ENCODE data around the gene PRM2. TPM values are rescaled to one million over a fixed set of nuclear protein-coding genes. Genes with fewer than 3 reads are reported as not detected.
"Not testable (repeated sequence)": the region's sequence is repeated elsewhere in the genome, so short reads cannot be mapped to it uniquely, and the experiment has no call there.

The PRM2 gene
- total RNA-seq, 1 donor from 2014 or later = not detected

- Histone ChIP-seq H3K4me3 (no peak overlapping the region), H3K27ac (replicated peaks) (no peak overlapping the region), H3K36me3 (no peaks in the 10 kb centered on the region), H3K4me1 (peaks cover 7% of the 10 kb centered on the region), H3K27me3 (ENCODE audit: low read depth) (no peaks in the 10 kb centered on the region), H3K9me3 (replicated peaks) (no peaks in the 10 kb centered on the region)
- intact Hi-C loops (cut with micrococcal nuclease) = no loop called here
- TF ChIP-seq CTCF (IDR thresholded peaks at IDR 0.05; ENCODE audit: borderline replicate concordance) = no peak
- DNase-seq = no peak
These were observed 27.3 kb upstream of the PRM2 start for GRCh38 chr16:11303405-11304138.

GRCh38 chr16:11302977-11303376, 26.7 kb upstream of the PRM2 start:
- Histone ChIP-seq H3K4me3 (no peak overlapping the region), H3K36me3 (no peaks in the 10 kb centered on the region), H3K4me1 (peaks cover 7% of the 10 kb centered on the region), H3K9me3 (replicated peaks) (no peaks in the 10 kb centered on the region), H3K27ac (replicated peaks) (no peak overlapping the region), H3K27me3 (ENCODE audit: low read depth) (no peaks in the 10 kb centered on the region)
- no peak for DNase-seq
- intact Hi-C loops (cut with micrococcal nuclease) = no loop called here
- no peak for TF ChIP-seq CTCF (IDR thresholded peaks at IDR 0.05; ENCODE audit: borderline replicate concordance)

GRCh38 chr16:11301645-11302501, 25.6 kb upstream of the PRM2 start:
- H3K4me1 ChIP-seq = peaks cover 18% of the 10 kb centered on the region
- no peak for DNase-seq
- H3K27me3 ChIP-seq (ENCODE audit: low read depth) = no peaks in the 10 kb centered on the region
- intact Hi-C loops (cut with micrococcal nuclease) = no loop called here
- no peaks in the 10 kb centered on the region for H3K9me3 ChIP-seq (replicated peaks)
- no peak for TF ChIP-seq CTCF (IDR thresholded peaks at IDR 0.05; ENCODE audit: borderline replicate concordance)
- no peak overlapping the region for H3K27ac ChIP-seq (replicated peaks)
- H3K36me3 ChIP-seq = no peaks in the 10 kb centered on the region
- H3K4me3 ChIP-seq = no peak overlapping the region

- Histone ChIP-seq H3K4me1 (peaks cover 23% of the 10 kb centered on the region), H3K27ac (replicated peaks) (no peak overlapping the region), H3K36me3 (no peaks in the 10 kb centered on the region), H3K9me3 (replicated peaks) (no peaks in the 10 kb centered on the region), H3K27me3 (ENCODE audit: low read depth) (no peaks in the 10 kb centered on the region), H3K4me3 (no peak overlapping the region)
- no peak for DNase-seq
- intact Hi-C loops (cut with micrococcal nuclease) = no loop called here
- TF ChIP-seq CTCF (IDR thresholded peaks at IDR 0.05; ENCODE audit: borderline replicate concordance) = no peak
These were observed 24.2 kb upstream of the PRM2 start for GRCh38 chr16:11300560-11300892.

GRCh38 chr16:11299865-11300559, 23.7 kb upstream of the PRM2 start:
- intact Hi-C loops (cut with micrococcal nuclease) = no loop called here
- DNase-seq = no peak

GRCh38 chr16:11298950-11299547, 22.8 kb upstream of the PRM2 start:
- intact Hi-C loops (cut with micrococcal nuclease); H3K27ac ChIP-seq (replicated peaks); H3K36me3 ChIP-seq; DNase-seq; H3K9me3 ChIP-seq (replicated peaks); H3K4me3 ChIP-seq; H3K27me3 ChIP-seq (ENCODE audit: low read depth): not testable (repeated sequence)
- H3K4me1 ChIP-seq = peaks cover 23% of the 10 kb centered on the region

More at GRCh38 chr16:11299865-11300559, 23.7 kb upstream of the PRM2 start:
- no peaks in the 10 kb centered on the region for H3K36me3 ChIP-seq
- no peaks in the 10 kb centered on the region for H3K9me3 ChIP-seq (replicated peaks)
- TF ChIP-seq CTCF (IDR thresholded peaks at IDR 0.05; ENCODE audit: borderline replicate concordance) = no peak
- no peak overlapping the region for H3K27ac ChIP-seq (replicated peaks)
- peaks cover 23% of the 10 kb centered on the region for H3K4me1 ChIP-seq
- no peaks in the 10 kb centered on the region for H3K27me3 ChIP-seq (ENCODE audit: low read depth)
- H3K4me3 ChIP-seq = no peak overlapping the region

All from left ventricle myocardium inferior (tissue), 1 donor.